GM18951 (cell line): ENCODE data around the gene LRP2.
"Not testable (repeated sequence)": the region's sequence is repeated elsewhere in the genome, so short reads cannot be mapped to it uniquely, and the experiment has no call there.

ENCODE experiments used
- POLR2A ChIP-seq: IDR thresholded peaks from 4 replicates; pipeline ENCODE4 v1.6.1; 2011; ENCODE audit warnings: mild to moderate bottlenecking; ENCODE audit not compliant: insufficient read length, insufficient read depth; ENCODE audit errors: extremely low read depth
- in situ Hi-C: fragments of 300-500 bp; cut with MboI; formaldehyde crosslinking; loops from one replicate; pipeline ENCODE4 v1.12.0; 2022; ENCODE audit warnings: low sequenced_read_pairs, mixed read lengths, inconsistent platforms; ENCODE audit not compliant: unreplicated experiment

Gene LRP2

DNA sequence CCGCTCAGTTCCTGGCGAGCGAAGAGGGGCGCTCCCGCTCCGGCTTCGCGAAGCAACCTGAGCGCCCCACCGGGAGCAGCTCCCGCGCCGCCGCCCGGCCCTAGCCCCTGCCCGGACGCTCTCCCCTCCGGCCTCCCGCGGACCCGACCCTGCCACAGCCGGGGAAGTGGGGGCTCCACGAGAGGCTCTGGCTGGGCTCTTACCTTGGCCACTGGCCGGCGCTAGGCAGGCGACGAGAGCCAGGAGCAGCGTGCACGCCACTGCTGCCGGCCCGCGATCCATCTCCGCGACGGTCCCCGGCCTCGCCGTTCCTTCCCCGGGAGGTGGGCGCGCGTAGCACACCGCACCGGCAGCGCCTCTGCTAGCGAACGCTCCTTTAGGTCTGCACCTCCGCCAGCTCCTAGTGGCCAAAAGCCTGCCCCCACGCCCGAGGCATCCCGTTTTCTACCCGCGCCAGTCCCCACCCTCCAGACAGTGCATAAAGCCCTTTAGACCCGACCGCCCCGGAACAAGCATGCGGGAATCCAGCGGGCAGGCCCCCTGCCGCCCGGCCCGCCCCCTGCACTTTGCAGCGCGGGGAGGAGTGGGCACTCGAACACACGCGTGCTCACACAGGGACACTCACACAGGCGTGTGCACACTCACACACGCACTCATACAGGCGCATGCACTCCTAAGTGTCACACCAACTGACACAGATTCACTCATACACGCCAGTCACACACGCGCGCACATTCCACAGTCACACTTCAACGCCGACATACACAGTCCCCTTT, at the start of gene LRP2:
Gene LRP2 (minus strand): TSS at position 417 of the 776 bp plus-strand sequence. CDS start 135 bp downstream, at position 282.
- no peak for TF ChIP-seq POLR2A
- in situ Hi-C loops: no loop called here

DNA sequence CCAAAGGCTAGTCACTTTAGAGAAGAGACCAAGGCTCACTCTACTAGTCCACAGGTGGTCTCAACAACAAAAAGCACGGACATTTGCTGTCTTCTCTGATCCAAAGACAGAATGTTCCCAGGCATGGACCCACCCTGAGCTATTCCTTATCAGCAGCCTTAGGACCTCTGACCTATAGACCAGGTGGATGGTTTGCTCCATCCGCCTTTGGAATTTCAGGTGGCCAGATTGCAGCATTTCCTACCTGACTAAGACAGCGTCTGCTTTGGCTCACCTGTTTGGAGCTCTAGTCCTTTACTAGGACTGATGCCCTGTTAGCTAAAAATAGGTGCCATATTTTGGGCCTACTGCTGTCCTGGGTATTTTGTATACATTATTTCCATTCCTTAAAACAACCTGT, 44.6 kb upstream of the LRP2 start:
- TF ChIP-seq POLR2A: no peak
- in situ Hi-C loops: no loop called here

DNA sequence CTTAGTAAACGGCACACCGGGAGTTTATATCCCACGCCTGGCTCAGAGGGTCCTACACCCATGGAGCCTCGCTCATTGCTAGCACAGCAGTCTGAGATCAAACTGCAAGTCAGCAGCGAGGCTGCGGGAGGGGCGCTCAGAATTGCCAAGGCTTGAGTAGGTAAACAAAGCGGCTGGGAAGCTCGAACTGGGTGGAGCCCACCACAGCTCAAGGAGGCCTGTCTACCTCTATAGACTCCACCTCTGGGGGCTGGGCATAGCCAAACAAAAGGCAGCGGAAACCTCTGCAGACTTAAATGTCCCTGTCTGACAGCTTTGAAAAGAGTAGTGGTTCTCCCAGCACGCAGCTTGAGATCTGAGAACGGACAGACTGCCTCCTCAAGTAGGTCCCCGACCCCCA, 37.2 kb upstream of the LRP2 start:
- in situ Hi-C loops: not testable (repeated sequence)

DNA sequence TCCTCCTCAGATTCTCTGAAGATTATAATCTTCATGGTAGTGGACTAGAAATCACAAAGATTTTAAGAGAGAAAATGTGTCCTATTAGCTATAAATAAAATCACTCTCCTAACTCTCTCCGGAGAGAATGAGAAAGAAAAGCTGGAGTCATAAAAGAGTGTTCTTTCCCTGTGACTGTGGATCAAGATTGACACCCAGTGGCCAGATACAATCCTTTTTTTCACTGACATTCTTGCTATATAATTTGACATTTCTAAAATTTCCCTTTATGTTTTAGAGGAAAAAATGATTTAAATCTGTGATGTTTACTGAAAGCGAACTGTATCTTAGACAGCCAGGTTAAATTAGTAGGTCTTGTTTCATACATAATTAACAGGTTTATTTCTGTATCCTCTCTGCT, 35.4 kb upstream of the LRP2 start:
- in situ Hi-C loops: no loop called here
- no peak for TF ChIP-seq POLR2A

DNA sequence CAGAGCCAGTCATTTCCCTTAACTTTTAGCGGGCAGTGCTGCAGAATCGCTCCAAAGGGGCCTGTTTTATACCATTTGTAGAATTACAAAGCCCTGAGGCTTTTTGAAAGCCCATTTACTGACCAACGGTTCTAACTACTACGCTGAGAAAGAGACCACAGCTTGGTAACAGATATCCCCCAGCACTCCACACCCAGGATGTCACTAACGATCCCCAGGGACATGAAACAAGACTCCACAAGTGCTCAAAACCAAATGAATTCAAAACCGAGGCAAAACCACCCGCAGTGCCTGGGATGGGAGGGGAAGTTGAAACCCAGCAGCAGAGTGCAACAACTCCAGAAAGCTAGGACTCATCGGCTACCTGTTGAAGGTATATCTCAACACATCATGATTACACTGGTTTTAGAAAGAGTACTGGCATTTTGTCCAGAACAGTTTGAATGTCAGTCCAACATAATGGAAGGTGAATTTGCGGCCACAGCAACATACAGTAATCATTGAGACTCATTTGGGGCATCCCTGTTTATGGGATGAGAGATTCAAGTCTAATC, 33.6 kb upstream of the LRP2 start:
- in situ Hi-C loops: no loop called here
- no peak for TF ChIP-seq POLR2A

DNA sequence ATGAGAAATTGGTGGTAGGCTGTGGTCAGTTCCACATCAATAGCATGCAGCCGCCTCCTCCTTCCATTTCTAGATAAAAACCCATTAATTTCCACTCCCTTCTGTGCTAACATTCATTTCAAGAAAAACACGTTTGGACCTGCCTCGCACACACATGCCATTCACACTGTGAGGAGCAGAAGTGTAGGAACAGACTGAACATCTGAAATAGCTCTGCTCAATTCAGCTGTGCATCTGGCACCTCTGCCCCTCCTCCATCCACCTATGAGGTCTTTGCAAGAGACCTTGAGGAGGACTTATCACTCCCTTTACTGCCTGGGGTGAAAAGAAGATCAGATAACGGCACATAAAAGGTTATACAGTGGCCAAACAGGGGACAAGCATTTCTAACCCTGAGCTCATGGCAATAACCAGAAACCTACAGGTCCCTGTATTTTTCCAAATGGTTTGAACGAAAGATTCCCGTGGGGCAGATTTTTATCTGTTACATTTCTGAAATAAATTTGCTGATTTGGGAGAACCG, 30.8 kb upstream of the LRP2 start:
- in situ Hi-C loops: no loop called here
- TF ChIP-seq POLR2A: no peak

DNA sequence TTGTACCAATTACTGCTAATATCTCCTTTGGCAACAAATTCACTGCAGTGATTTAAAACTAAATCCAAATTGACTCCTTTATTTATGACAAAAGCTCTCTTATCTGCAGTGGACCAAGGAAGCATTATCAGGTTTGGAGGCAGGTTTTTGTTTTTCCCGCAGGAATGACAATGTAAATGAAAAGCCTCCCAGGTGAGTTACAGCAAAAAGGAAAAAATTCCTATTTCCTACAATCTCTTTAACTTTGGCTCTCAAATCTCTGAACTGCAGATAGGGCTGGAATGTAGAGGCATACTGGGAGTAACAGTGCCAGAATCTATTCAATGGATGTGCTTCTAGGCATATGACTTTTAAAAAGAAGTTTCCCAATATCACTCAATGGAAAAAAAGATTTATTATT, 28.9 kb upstream of the LRP2 start:
- in situ Hi-C loops: no loop called here
- no peak for TF ChIP-seq POLR2A

DNA sequence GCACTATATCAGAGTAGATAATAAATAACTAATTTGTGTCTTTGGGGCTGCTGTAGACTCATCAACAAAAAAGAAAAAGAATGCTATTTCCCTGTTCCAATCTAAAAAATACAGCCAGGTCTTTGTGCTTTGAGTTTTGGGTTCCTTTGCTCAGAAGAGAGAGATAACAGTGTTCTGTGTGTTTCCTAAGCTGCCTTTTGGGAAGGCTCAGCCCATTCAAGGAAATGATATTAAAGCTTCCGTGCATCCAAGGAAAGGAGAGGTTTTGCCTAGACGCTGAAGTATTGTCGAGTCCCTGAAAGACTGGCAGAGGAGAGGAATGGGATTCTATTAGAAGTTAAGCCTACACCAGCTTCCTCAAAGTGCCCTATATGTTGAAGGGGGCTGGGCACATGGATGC, 25.8 kb upstream of the LRP2 start:
- no peak for TF ChIP-seq POLR2A
- in situ Hi-C loops: no loop called here

DNA sequence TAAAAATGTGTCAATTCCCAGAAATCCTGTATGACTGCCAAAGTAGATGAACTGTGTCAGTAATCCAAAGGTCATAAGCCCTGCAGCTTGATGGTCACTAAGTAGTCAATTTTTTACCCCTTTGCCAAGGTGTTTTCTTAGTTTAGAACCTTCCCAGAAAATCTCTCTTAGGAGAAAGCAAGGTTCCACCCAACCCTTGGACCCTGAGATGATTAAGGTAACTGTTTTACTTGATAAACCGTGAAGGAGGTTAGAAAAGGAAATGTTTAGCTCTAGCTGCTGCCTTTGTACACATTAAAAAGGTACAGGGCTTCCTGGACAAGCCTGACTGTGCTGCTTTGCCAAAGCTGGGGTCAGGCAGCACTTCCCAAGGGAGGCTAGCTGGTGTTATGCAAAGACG, 24.4 kb upstream of the LRP2 start:
- in situ Hi-C loops: no loop called here
- TF ChIP-seq POLR2A: no peak

DNA sequence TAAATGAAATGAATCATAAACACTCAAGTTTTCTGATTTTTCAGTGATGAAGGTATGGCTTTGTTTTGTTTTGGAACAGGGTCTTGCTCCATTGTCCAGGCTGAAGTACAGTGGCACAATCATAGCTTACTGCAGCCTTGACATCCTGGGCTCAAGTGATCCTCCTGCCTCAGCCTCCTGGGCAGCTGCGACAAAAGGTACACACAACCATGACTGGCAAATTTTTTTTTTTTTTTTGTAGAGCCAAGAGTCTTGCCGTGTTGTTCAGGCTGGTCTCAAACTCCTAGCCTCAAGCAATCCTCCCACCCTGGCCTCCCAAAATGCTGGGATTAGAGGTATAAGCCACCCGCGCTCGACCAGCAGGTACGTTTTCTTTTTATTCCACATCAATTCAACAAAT, 22.5 kb upstream of the LRP2 start:
- no peak for TF ChIP-seq POLR2A

DNA sequence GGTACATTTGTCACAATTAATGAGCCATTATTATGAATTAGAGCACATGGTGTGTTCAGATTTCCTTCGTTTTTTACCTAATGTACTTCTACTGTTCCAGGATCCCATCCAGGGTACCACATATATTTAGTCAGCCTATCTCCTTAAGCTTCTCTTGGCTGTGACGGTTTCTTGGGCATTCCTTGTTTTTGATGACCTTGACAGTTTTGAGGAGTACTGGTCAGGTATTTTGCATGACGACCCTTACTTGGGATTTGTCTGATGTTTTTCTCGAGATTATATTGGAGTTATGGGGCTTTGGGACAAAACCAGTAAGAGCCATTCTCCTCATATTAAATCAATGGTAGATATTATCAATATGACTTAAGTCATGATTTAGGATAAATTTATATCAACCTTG, 10.2 kb upstream of the LRP2 start:
- in situ Hi-C loops: no loop called here
- TF ChIP-seq POLR2A: no peak

More for the DNA sequence above, 22.5 kb upstream of the LRP2 start:
- in situ Hi-C loops: no loop called here

DNA sequence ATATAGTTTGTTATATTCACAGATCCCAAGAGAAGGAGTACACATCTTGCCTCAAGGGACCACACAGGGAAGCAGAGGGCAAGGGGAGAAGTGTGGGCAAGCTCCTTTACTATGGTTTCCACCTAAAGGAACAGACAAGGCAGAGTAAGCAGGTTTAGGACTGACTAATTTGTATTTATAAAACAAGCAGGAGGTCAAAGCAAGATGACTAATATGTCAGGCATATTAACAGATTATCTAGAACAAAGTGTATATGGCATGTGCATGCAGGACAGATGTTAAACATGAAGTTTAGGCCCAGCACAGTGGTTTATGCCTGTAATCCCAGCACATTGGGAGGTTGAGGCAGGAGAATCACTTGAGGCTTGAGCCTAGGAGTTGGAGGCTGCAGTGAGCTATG, 3.7 kb upstream of the LRP2 start:
- in situ Hi-C loops: no loop called here
- no peak for TF ChIP-seq POLR2A

DNA sequence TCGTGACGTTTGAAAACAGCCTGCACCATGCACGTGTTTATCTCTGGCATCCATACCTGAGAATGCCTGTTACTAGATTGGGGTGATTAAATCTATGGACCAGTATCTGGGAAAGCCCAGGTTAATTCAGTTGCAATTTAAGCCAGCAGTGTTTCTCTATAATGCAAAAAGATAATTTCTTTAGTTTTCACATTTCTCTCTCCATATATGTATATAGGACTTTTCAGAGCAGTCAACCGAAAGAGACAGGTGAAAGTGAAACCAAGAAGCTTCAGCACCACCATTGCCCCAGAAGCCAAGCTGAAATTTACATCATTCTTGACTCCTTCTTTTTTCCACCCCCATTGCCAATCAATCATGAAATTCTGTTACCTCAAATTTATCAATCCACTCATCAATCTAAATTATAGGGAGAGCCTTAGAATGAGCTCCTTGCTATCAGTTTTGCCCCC, 2.7 kb upstream of the LRP2 start:
- no peak for TF ChIP-seq POLR2A
- in situ Hi-C loops: no loop called here

DNA sequence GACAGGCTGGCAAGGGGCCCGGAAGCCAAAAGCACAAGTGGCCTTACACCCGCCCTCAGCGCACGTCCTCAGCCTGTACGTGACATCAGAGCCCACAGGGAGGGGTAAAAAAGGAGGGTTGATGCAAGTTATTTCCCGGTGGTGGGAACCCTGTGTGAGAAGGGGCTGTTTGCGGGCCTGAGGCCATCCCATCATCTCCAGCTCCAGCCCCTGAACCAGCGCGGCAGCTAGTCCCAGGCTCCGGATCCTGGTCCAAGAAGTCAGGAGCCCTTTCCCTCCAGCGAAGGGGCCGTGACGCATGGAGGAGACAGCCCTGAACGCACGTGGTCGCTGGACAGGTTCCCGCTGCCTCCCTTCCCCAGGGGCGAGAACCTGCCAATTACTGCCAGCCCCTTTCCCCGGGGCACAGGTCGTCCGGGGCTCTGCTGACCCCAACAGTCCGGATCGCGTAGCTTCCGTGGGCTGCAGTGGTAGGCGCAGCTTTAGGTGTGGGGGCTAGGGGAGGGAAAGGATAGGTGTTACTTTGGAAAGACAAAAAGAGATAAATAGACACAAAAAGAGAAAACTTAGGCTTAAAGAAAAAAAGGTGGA, 1.3 kb upstream of the LRP2 start:
- in situ Hi-C loops: no loop called here
- no peak for TF ChIP-seq POLR2A

DNA sequence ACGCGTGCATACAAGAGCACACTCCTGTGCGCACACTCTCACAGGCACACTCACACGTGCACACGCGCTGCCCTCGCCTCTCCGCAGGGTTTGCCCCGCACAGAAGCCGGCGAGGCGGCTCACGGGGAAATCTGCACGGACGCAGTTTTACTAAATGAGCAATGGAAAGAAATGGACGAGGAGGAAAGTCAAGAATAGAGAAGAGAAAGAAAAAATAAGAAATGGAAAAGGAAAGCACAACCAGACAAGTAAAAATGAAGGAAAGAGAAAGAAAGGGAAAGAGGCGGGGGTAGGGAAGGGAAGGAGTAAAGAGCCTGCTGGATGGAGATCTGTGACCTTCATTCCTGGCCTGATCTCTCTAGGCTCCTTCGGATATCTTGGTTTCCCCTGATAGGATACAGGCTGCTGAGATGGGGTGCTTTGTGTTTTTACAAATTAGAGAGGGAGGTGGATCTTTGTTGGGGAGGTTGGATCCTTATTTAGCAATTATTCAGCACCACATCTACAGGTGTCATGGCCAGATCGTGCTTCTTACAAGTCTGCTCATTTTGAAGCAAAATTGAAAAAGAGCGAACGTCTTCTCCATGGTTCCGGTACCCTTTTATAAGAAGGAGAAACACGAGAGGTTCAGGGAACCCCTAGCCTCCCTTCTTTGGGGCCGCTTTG, 693 bp upstream of the LRP2 start:
- TF ChIP-seq POLR2A: no peak
- in situ Hi-C loops: no loop called here
